GM13976 (cell line): ENCODE results near the gene C8G.

ENCODE experiments used
- DNase-seq: peaks from one replicate; pipeline ENCODE4 v3.0.0; 2012; ENCODE audit warnings: low spot score
- in situ Hi-C: fragments of 300-500 bp; cut with MboI; formaldehyde crosslinking; loops from one replicate; pipeline ENCODE4 v1.12.0; 2022; ENCODE audit warnings: low sequenced_read_pairs, mixed read lengths, inconsistent platforms; ENCODE audit not compliant: unreplicated experiment
- TF ChIP-seq, protein P1 (sequence below): IDR thresholded peaks from 2 replicates; pipeline ENCODE4 v1.5.1; 2012; ENCODE audit warnings: borderline replicate concordance, mild to moderate bottlenecking; ENCODE audit not compliant: insufficient read depth; ENCODE audit errors: extremely low read depth, missing control alignments, control extremely low read depth

C8G gene

GRCh38 chr9:136910901-136911245 lies 34.2 kb upstream of the C8G start:
- in situ Hi-C loops = no loop called here
- DNase-seq = no peak
- TF ChIP-seq, protein P1, sequence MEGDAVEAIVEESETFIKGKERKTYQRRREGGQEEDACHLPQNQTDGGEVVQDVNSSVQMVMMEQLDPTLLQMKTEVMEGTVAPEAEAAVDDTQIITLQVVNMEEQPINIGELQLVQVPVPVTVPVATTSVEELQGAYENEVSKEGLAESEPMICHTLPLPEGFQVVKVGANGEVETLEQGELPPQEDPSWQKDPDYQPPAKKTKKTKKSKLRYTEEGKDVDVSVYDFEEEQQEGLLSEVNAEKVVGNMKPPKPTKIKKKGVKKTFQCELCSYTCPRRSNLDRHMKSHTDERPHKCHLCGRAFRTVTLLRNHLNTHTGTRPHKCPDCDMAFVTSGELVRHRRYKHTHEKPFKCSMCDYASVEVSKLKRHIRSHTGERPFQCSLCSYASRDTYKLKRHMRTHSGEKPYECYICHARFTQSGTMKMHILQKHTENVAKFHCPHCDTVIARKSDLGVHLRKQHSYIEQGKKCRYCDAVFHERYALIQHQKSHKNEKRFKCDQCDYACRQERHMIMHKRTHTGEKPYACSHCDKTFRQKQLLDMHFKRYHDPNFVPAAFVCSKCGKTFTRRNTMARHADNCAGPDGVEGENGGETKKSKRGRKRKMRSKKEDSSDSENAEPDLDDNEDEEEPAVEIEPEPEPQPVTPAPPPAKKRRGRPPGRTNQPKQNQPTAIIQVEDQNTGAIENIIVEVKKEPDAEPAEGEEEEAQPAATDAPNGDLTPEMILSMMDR = no peak

DNA sequence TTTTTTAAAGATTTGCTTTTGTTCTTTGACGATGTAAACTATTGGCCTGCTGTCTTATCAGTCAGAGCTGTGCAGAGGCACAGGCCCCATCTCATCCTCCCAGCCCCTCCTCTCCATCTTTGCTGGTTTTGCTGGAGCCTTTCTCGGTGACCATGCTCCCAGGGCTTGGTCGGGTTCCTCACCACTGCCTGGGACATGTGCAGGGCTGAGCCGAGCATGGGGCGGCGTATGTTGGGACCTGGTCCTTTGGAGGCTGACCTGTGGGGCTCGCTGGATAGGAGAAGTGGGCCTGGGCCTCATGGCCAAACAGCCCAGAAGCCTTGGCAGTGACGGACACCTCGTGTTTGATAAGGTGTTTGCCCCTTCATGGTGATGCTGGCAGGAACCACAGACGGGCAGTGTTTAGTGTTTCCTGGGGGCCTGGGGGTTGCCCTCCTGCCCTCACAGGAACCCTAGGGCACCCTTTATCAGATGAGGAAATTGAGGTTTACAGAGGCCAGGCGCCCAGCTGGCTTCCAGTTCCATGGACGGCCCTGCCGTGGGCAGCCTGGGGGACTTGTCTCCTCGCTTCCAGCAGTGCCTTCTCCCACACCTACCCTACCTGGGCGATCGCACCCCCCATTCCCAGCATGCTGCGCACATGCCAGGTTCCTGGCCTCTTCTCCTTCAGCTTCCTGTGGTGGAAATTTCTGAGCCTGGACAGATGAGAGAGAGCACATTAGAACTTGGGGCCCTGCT lies 31.2 kb upstream of the C8G start:
- TF ChIP-seq, protein P1 = no peak
- in situ Hi-C loops = no loop called here
- DNase-seq = no peak

DNA sequence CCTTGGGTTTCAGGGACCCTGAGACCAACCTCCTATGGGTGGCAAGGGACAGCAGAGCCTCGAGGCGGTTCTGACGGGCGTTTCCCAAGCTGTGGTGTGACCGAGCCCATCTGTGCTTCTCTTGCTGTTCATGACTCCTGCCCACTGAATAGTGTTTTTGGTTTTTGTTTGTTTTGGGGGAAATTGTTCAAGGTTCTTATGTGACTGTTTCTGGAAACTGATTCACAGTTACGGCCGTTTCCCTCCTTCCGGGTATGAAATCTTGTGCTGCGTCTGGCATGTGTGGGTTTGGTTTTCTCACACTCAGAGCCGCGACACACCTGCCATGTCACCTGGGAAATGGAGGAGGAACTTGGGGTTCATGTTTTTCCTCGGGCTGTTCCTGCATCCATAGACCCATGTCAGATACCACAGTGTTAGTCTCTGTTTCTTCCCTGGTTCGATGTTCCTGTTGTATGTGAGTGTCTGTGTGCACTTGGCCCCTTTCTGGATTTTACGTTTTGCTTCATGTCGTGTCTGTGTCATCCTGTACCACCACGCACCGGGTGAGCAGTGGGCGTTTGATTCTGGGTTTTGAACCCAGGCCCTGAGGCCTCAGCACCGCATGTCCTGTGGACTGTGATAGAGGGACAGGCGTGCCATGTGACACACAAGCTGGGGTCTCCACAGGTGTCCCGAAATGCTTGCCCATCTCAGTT lies 29.3 kb upstream of the C8G start:
- in situ Hi-C loops = no loop called here

DNA sequence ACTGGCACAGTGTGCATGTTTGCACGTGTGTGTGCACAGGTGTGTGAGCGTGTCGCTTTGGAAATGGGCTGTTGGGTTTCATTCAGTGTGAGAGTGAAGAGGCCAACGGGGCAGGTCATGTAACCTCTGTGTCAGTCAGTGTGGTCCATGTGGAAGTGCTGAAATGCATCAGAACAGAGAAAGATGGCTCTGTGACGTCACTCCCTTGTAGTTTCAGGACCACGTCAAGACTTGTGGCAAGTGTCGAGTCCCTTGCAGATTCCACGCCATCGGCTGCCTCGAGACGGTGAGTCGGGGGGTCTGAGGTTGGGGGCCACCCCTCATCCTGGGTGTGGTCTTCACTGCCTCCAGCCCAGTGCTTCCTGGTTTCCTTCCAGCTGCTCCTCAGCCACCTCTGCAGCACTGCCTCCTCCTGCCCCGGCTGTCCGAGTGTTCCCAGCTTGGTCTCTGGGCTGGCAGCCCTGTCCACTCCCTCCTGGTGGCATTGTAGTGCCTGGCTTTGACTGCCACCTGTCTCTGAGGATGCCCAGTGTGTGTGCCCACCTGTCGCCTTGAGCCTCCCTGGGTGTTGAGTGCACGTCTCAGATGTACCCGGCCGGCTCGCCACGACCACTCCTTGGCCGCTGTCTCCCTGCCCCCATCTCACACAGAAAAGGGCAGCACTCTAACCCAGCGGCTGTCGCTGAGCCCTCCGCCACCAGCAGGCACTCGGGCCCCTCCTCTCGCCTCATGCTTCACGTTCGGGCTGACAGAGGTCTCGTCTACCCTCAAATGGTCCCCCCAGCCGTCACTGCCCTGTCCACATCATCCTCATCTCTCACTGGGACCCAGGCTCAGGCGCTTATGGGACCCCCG lies 28.5 kb upstream of the C8G start:
- in situ Hi-C loops = no loop called here
- TF ChIP-seq, protein P1 = no peak
- no peak for DNase-seq

More for the DNA sequence above, 29.3 kb upstream of the C8G start:
- TF ChIP-seq, protein P1 = no peak
- no peak for DNase-seq

DNA sequence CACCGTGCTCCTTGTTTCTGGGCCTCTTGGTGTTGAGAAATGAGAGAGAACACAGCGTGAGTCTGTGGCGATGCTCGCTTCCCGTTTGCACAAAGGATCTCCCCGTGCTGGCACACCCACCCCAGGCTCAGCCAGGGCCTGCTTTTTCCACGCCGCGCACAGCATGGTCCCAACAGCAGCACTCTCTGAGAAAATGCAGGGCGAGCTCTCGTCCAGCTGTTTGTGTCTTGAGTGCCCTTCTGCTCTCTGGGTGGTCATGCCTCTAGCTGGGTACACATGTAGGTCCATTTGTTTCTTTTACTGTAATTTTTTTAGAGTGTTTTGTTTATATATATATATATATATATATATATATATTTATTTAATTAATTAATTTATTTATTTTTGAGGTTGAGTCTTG lies 27.1 kb upstream of the C8G start:
- DNase-seq = no peak
- TF ChIP-seq, protein P1 = no peak
- in situ Hi-C loops = no loop called here

GRCh38 chr9:136920069-136920468 lies 25.0 kb upstream of the C8G start:
- TF ChIP-seq, protein P1 = no peak
- in situ Hi-C loops = no loop called here
- no peak for DNase-seq
